WTC11 (cell line): ENCODE data around the gene ABCD3. TPM values are rescaled to one million over a fixed set of nuclear protein-coding genes. Genes with fewer than 3 reads are reported as not detected.

Source experiments
- ATAC-seq: fragments of 200-7000 bp; cut with Tn5 transposase; 2 replicates; pipeline ENCODE4 v1.10.0; 2021; ENCODE audit warnings: mild to moderate bottlenecking, moderate library complexity
- CTCF ChIA-PET: fragments of 300-600 bp; sonication (Branson Sonifier 250); formaldehyde crosslinking; loops from one replicate; lab custom pipeline; 2021; ENCODE audit warnings: antibody characterized with exemption; lab: Charles Lee
- POLR2A ChIA-PET: fragments of 350-600 bp; sonication (Branson Sonifier 250); formaldehyde crosslinking; loops from one replicate; lab custom pipeline; 2021; ENCODE audit warnings: antibody characterized with exemption; lab: Charles Lee
- DNase-seq: peaks from one replicate; pipeline ENCODE4 v3.0.0; 2021; ENCODE audit warnings: low spot score
- H3K27ac Mint-ChIP-seq: 2 replicates; pipeline ENCODE4 v1.8.0; 2021; ENCODE audit warnings: mixed read lengths
- H3K27me3 Mint-ChIP-seq: 2 replicates; pipeline ENCODE4 v1.8.0; 2021; ENCODE audit warnings: low read depth, mild to moderate bottlenecking, moderate library complexity, mixed read lengths
- H3K36me3 Mint-ChIP-seq: 2 replicates; pipeline ENCODE4 v1.8.0; 2021; ENCODE audit warnings: mixed read lengths
- H3K4me1 Mint-ChIP-seq: 2 replicates; pipeline ENCODE4 v1.8.0; 2022; ENCODE audit warnings: mixed read lengths
- H3K4me3 Mint-ChIP-seq: 2 replicates; pipeline ENCODE4 v1.8.0; 2021; ENCODE audit warnings: mild to moderate bottlenecking, moderate library complexity, mixed read lengths
- H3K9me3 Mint-ChIP-seq: 2 replicates; pipeline ENCODE4 v1.8.0; 2021; ENCODE audit warnings: mixed read lengths
- AR ChIP-seq: fragments of 250-450 bp; sonication (Bioruptor Pico); IDR thresholded peaks from 2 replicates; pipeline ENCODE4 v1.9.0; 2021; ENCODE audit warnings: mild to moderate bottlenecking
- ATF1 ChIP-seq: sonication (generic); formaldehyde crosslinking; IDR thresholded peaks from 2 replicates; pipeline ENCODE4 v1.8.1; 2023; ENCODE audit warnings: mild to moderate bottlenecking, moderate library complexity, missing genetic modification reagents
- CDX4 ChIP-seq: fragments of 250-450 bp; sonication (Bioruptor Pico); IDR thresholded peaks from 2 replicates; pipeline ENCODE4 v1.9.0; 2021; ENCODE audit warnings: moderate library complexity, mild to moderate bottlenecking, inconsistent platforms, borderline replicate concordance
- EMX1 ChIP-seq: fragments of 250-450 bp; sonication (Bioruptor Pico); IDR thresholded peaks from 2 replicates; pipeline ENCODE4 v1.8.0; 2021; ENCODE audit warnings: mild to moderate bottlenecking
- ERG ChIP-seq: fragments of 250-450 bp; sonication (Bioruptor Pico); IDR thresholded peaks from 2 replicates; pipeline ENCODE4 v1.8.0; 2021; ENCODE audit warnings: mild to moderate bottlenecking
- HMGA2 ChIP-seq: fragments of 250-450 bp; sonication (Bioruptor Pico); IDR thresholded peaks from 2 replicates; pipeline ENCODE4 v1.4.0; 2021; ENCODE audit warnings: mild to moderate bottlenecking, moderate library complexity
- HMGXB4 ChIP-seq: sonication (generic); formaldehyde crosslinking; IDR thresholded peaks from 2 replicates; pipeline ENCODE4 v1.8.1; 2023; ENCODE audit warnings: mild to moderate bottlenecking, moderate library complexity, missing genetic modification reagents
- IRF2 ChIP-seq: sonication (generic); formaldehyde crosslinking; IDR thresholded peaks from 2 replicates; pipeline ENCODE4 v1.8.0; 2022; ENCODE audit warnings: low read depth, missing genetic modification reagents, borderline replicate concordance
- JUN ChIP-seq: sonication (generic); formaldehyde crosslinking; IDR thresholded peaks from 2 replicates; pipeline ENCODE4 v1.8.0; 2023; ENCODE audit warnings: mild to moderate bottlenecking, missing genetic modification reagents
- KAT7 ChIP-seq: sonication (generic); formaldehyde crosslinking; IDR thresholded peaks from 2 replicates; pipeline ENCODE4 v1.8.1; 2023; ENCODE audit warnings: missing genetic modification reagents, mild to moderate bottlenecking, borderline replicate concordance
- MXD4 ChIP-seq: fragments of 250-450 bp; sonication (Bioruptor Pico); IDR thresholded peaks from 2 replicates; pipeline ENCODE4 v1.8.0; 2021; ENCODE audit warnings: mild to moderate bottlenecking, moderate library complexity, borderline replicate concordance
- NR3C1 ChIP-seq: sonication (generic); formaldehyde crosslinking; conservative IDR thresholded peaks from 2 replicates; pipeline ENCODE4 v1.8.1; 2023; ENCODE audit warnings: low read depth, mild to moderate bottlenecking, missing genetic modification reagents
- PREB ChIP-seq: sonication (generic); formaldehyde crosslinking; IDR thresholded peaks from 2 replicates; pipeline ENCODE4 v1.8.1; 2022; ENCODE audit warnings: mild to moderate bottlenecking, missing genetic modification reagents, moderate library complexity, borderline replicate concordance
- RORB ChIP-seq: fragments of 250-450 bp; sonication (Bioruptor Pico); IDR thresholded peaks from 2 replicates; pipeline ENCODE4 v1.9.0; 2021; ENCODE audit warnings: mild to moderate bottlenecking
- SMAD3 ChIP-seq: sonication (generic); formaldehyde crosslinking; IDR thresholded peaks from 2 replicates; pipeline ENCODE4 v1.8.0; 2022; ENCODE audit warnings: missing genetic modification reagents, mild to moderate bottlenecking, borderline replicate concordance
- SP1 ChIP-seq: sonication (generic); formaldehyde crosslinking; conservative IDR thresholded peaks from 2 replicates; pipeline ENCODE4 v1.8.1; 2022; ENCODE audit warnings: missing genetic modification reagents
- TEAD1 ChIP-seq: sonication (generic); formaldehyde crosslinking; IDR thresholded peaks from 2 replicates; pipeline ENCODE4 v1.8.0; 2022; ENCODE audit warnings: mild to moderate bottlenecking, missing genetic modification reagents
- TP53 ChIP-seq: sonication (generic); formaldehyde crosslinking; IDR thresholded peaks from 2 replicates; pipeline ENCODE4 v1.8.1; 2023; ENCODE audit warnings: mild to moderate bottlenecking, missing genetic modification reagents
- USF2 ChIP-seq: sonication (generic); formaldehyde crosslinking; IDR thresholded peaks from 2 replicates; pipeline ENCODE4 v1.8.1; 2023; ENCODE audit warnings: mild to moderate bottlenecking, missing genetic modification reagents, moderate library complexity
- ZNF317 ChIP-seq: sonication (generic); formaldehyde crosslinking; IDR thresholded peaks from 2 replicates; pipeline ENCODE4 v1.8.1; 2023; ENCODE audit warnings: low read depth, mild to moderate bottlenecking, moderate library complexity, missing genetic modification reagents, borderline replicate concordance
- ZNF425 ChIP-seq: fragments of 250-450 bp; sonication (Bioruptor Pico); conservative IDR thresholded peaks from 2 replicates; pipeline ENCODE4 v1.9.0; 2021; ENCODE audit warnings: mild to moderate bottlenecking
- ZNF512 ChIP-seq: sonication (generic); formaldehyde crosslinking; IDR thresholded peaks from 2 replicates; pipeline ENCODE4 v1.8.1; 2022; ENCODE audit warnings: missing genetic modification reagents, borderline replicate concordance
- ZNF671 ChIP-seq: fragments of 250-450 bp; sonication (Bioruptor Pico); IDR thresholded peaks from 2 replicates; pipeline ENCODE4 v1.8.0; 2021; ENCODE audit warnings: mild to moderate bottlenecking
- total RNA-seq: library from RNA; stranded (reverse); gene quantifications from 3 replicates; pipeline ENCODE4 v1.2.3, GENCODE V29; 2021

ABCD3 gene
- total RNA-seq, 1 experiment from 2014 or later: 27.2 TPM

- TF ChIP-seq AR (CRISPR knock-in tag): no peak
- TF ChIP-seq TEAD1 (CRISPR knock-in tag): no peak
- TF ChIP-seq RORB: no peak
- TF ChIP-seq, all 79 proteins: peak for 0
Observed at GRCh38 chr1:94389298-94389697, 28.9 kb upstream of the ABCD3 start (continued).

GRCh38 chr1:94394247-94394646 lies 23.9 kb upstream of the ABCD3 start:
- POLR2A ChIA-PET: no interaction called here
- H3K4me1 Mint-ChIP-seq: peaks cover 26% of the 10 kb centered on the region
- DNase-seq: no peak
- CTCF ChIA-PET: no interaction called here
- ATAC-seq: no peak
- no peak overlapping the region for H3K27ac Mint-ChIP-seq
- no peaks in the 10 kb centered on the region for H3K27me3 Mint-ChIP-seq
- no peak for TF ChIP-seq PREB (CRISPR knock-in tag)
- no peak for TF ChIP-seq ZNF671 (CRISPR knock-in tag)
- no peak for TF ChIP-seq SMAD3 (CRISPR knock-in tag)
- no peak for TF ChIP-seq EMX1 (CRISPR knock-in tag)
- TF ChIP-seq USF2 (CRISPR knock-in tag): no peak
- TF ChIP-seq SP1: no peak
- no peak for TF ChIP-seq KAT7
- no peak for TF ChIP-seq ZNF317 (CRISPR knock-in tag)
- TF ChIP-seq TP53 (CRISPR knock-in tag): no peak
- TF ChIP-seq CDX4 (CRISPR knock-in tag): no peak
- no peak for TF ChIP-seq NR3C1 (CRISPR knock-in tag)
- TF ChIP-seq ZNF425 (CRISPR knock-in tag): no peak
- no peak for TF ChIP-seq ERG (CRISPR knock-in tag)
- no peak for TF ChIP-seq ATF1
- TF ChIP-seq ZNF512 (CRISPR knock-in tag): no peak
- no peak for TF ChIP-seq IRF2
- no peak for TF ChIP-seq HMGA2 (CRISPR knock-in tag)
- TF ChIP-seq MXD4 (CRISPR knock-in tag): no peak
- no peak for TF ChIP-seq JUN (CRISPR knock-in tag)
- no peak for TF ChIP-seq HMGXB4 (CRISPR knock-in tag)
- peaks cover 19% of the 10 kb centered on the region for H3K36me3 Mint-ChIP-seq
- H3K4me3 Mint-ChIP-seq: no peak overlapping the region
- H3K9me3 Mint-ChIP-seq: peaks cover 33% of the 10 kb centered on the region
